ENCODE results near the gene MYEOV.

MYEOV gene

GRCh38 chr11:69327741-69328191, 33.8 kb downstream of the MYEOV start:
- Histone ChIP-seq H3K4me1 (ENCODE audit: control insufficient read depth, insufficient read depth, low read length, poor library complexity, severe bottlenecking) (no peaks in the 10 kb centered on the region), H3K4me3 (ENCODE audit: insufficient read depth, low read depth, low read length, poor library complexity, severe bottlenecking) (no peak overlapping the region), H3K36me3 (ENCODE audit: control insufficient read depth, insufficient read depth, low read length) (no peaks in the 10 kb centered on the region), H3K27ac (ENCODE audit: insufficient read depth, low read length, poor library complexity, severe bottlenecking) (no peak overlapping the region), H3K27me3 (replicated peaks; ENCODE audit: control insufficient read depth, insufficient read depth, low read length, poor library complexity, severe bottlenecking) (no peaks in the 10 kb centered on the region), H3K9me3 (ENCODE audit: control insufficient read depth, low read length) (no peaks in the 10 kb centered on the region)
- no peak for DNase-seq

DNA sequence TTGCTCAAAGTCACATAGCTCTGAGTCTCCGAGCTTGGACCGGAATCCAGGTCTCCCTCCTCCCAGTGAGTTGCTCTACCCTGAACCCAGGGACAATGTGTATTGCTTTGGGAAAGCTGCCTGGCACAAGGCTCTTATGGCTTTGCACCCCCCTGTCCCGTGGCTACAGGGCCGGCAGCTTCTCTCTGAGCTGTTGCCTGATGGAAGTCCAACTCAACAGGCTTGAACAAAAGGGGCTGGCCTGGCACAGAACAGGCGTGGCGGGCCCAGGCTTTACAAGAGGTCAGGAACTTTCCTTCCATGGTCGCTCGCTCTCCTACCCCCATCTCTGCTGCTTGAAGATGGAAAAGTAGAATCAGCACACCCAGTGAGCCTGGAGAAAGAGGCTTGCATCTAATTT, 34.3 kb downstream of the MYEOV start:
- Histone ChIP-seq H3K36me3 (ENCODE audit: control insufficient read depth, insufficient read depth, low read length) (no peaks in the 10 kb centered on the region), H3K27me3 (replicated peaks; ENCODE audit: control insufficient read depth, insufficient read depth, low read length, poor library complexity, severe bottlenecking) (no peaks in the 10 kb centered on the region), H3K4me1 (ENCODE audit: control insufficient read depth, insufficient read depth, low read length, poor library complexity, severe bottlenecking) (no peaks in the 10 kb centered on the region), H3K27ac (ENCODE audit: insufficient read depth, low read length, poor library complexity, severe bottlenecking) (no peak overlapping the region), H3K9me3 (ENCODE audit: control insufficient read depth, low read length) (no peaks in the 10 kb centered on the region), H3K4me3 (ENCODE audit: insufficient read depth, low read depth, low read length, poor library complexity, severe bottlenecking) (no peak overlapping the region)
- no peak for DNase-seq

GRCh38 chr11:69329581-69329980, 35.6 kb downstream of the MYEOV start:
- H3K27me3 ChIP-seq (replicated peaks; ENCODE audit: control insufficient read depth, insufficient read depth, low read length, poor library complexity, severe bottlenecking), result no peaks in the 10 kb centered on the region
- no peaks in the 10 kb centered on the region for H3K9me3 ChIP-seq (ENCODE audit: control insufficient read depth, low read length)
- no peaks in the 10 kb centered on the region for H3K4me1 ChIP-seq (ENCODE audit: control insufficient read depth, insufficient read depth, low read length, poor library complexity, severe bottlenecking)
- DNase-seq, result no peak
- no peak overlapping the region for H3K4me3 ChIP-seq (ENCODE audit: insufficient read depth, low read depth, low read length, poor library complexity, severe bottlenecking)
- H3K36me3 ChIP-seq (ENCODE audit: control insufficient read depth, insufficient read depth, low read length), result no peaks in the 10 kb centered on the region
- H3K27ac ChIP-seq (ENCODE audit: insufficient read depth, low read length, poor library complexity, severe bottlenecking), result no peak overlapping the region

DNA sequence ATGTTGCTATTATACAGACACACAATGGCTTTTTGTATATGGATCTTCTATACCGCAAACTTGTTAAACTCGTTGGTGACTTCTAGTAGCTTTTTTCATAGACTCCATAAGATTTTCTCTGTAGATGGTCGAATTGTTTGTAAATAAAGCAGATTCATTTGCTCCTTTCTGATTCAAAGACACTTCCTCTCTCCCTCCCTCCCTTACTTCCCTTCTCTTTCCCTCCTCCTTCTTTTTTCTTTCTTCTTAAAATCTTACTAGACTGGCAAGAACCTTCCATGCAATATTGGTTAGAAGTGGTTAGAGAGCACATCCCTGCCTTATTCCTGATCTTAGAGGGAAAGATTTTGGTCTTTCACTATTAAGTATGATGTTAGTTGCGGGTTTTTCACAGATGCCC, 36.4 kb downstream of the MYEOV start:
- no peaks in the 10 kb centered on the region for H3K27me3 ChIP-seq (replicated peaks; ENCODE audit: control insufficient read depth, insufficient read depth, low read length, poor library complexity, severe bottlenecking)
- H3K27ac ChIP-seq (ENCODE audit: insufficient read depth, low read length, poor library complexity, severe bottlenecking), result no peak overlapping the region
- no peak overlapping the region for H3K4me3 ChIP-seq (ENCODE audit: insufficient read depth, low read depth, low read length, poor library complexity, severe bottlenecking)
- H3K4me1 ChIP-seq (ENCODE audit: control insufficient read depth, insufficient read depth, low read length, poor library complexity, severe bottlenecking), result no peaks in the 10 kb centered on the region
- no peak for DNase-seq
- H3K9me3 ChIP-seq (ENCODE audit: control insufficient read depth, low read length), result no peaks in the 10 kb centered on the region
- H3K36me3 ChIP-seq (ENCODE audit: control insufficient read depth, insufficient read depth, low read length), result no peaks in the 10 kb centered on the region

DNA sequence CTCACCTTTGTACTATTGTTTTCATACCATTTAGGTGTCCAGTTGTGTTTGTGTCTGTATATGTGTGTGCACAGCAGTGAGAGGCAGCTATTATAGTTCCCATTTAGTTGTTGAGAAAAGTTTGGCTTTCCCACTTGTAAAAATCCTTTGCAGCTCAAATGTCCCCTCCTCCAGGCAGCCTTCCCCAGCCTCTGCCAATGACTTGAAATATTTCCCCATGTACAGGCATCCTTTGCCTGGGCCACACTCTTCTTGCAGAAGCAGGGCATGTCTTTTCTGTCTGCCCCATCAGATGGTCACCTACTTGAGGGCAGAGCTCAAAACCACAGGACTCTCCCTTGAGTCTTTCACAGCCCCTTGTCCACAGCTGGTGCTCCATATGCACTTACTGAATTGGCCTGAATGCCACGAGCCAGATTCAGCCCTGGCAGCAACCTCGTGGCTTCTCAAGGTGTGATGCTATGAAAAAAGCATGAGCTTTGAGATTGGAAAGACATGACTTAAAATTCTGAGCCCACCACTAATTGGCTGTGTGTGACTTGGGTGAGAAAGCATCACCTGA, 39.3 kb downstream of the MYEOV start:
- H3K27me3 ChIP-seq (replicated peaks; ENCODE audit: control insufficient read depth, insufficient read depth, low read length, poor library complexity, severe bottlenecking), result no peaks in the 10 kb centered on the region
- no peaks in the 10 kb centered on the region for H3K9me3 ChIP-seq (ENCODE audit: control insufficient read depth, low read length)
- H3K4me3 ChIP-seq (ENCODE audit: insufficient read depth, low read depth, low read length, poor library complexity, severe bottlenecking), result no peak overlapping the region
- H3K36me3 ChIP-seq (ENCODE audit: control insufficient read depth, insufficient read depth, low read length), result no peaks in the 10 kb centered on the region
- DNase-seq, result no peak
- H3K27ac ChIP-seq (ENCODE audit: insufficient read depth, low read length, poor library complexity, severe bottlenecking), result no peak overlapping the region
- H3K4me1 ChIP-seq (ENCODE audit: control insufficient read depth, insufficient read depth, low read length, poor library complexity, severe bottlenecking), result peaks cover 6% of the 10 kb centered on the region

DNA sequence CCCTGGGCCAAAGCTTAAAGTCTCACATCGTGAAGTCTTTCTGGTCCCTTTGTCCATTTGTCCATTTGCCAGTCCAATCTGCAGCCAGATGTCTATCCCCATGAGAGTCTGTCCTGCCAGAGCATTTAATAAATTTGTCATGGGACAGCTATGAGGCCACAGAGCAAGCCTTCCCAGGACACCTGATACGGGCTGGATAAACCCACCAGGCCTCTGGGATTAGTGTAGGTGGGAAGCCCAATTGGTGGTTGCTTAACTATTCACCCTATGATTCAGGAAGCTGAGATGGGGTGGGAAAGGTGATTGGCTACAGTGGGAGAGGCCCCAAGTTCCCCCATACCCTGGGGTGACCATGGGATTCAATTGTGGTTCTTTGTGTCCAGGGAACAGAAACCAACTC, 39.9 kb downstream of the MYEOV start:
- peaks cover 6% of the 10 kb centered on the region for H3K4me1 ChIP-seq (ENCODE audit: control insufficient read depth, insufficient read depth, low read length, poor library complexity, severe bottlenecking)
- no peaks in the 10 kb centered on the region for H3K9me3 ChIP-seq (ENCODE audit: control insufficient read depth, low read length)
- H3K4me3 ChIP-seq (ENCODE audit: insufficient read depth, low read depth, low read length, poor library complexity, severe bottlenecking), result no peak overlapping the region
- H3K36me3 ChIP-seq (ENCODE audit: control insufficient read depth, insufficient read depth, low read length), result no peaks in the 10 kb centered on the region
- DNase-seq, result no peak
- H3K27ac ChIP-seq (ENCODE audit: insufficient read depth, low read length, poor library complexity, severe bottlenecking), result no peak overlapping the region
- H3K27me3 ChIP-seq (replicated peaks; ENCODE audit: control insufficient read depth, insufficient read depth, low read length, poor library complexity, severe bottlenecking), result no peaks in the 10 kb centered on the region

DNA sequence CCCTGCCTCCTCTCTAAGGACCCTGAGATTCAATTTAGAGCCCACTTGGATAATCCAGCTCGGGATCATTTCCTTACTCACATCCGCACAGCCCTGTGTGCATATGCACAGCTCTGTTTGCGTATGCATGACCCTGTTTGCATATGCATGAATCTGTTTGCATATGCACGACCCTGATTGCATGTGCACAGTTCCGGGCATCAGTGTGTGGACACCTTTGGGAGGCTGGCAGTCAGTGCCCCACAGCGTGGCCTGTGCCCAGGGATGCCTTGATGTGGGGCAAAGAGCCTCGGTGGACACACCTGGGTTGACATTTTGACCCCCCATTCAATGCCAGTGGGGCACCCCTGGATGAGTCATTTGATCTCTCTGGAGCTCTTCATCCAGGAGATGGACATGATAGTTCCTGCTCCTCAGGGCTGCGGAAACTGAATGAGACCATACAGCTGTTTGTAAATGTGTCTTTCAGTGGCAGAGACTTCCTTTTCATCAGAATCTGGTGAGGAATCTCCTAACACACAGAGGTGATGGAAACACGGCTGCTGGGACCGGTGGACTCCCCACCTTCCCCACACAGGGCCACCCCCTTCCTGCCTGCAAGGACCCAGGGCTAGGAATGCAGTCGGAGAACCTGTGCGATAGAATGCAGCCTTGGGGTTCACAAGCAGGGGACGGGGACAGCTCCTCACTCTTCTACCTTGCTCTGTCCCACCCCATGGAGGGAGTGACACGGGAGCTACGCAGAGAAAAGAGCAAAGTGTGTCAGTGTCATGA, 41.2 kb downstream of the MYEOV start:
- no peak overlapping the region for H3K27ac ChIP-seq (ENCODE audit: insufficient read depth, low read length, poor library complexity, severe bottlenecking)
- peaks cover 6% of the 10 kb centered on the region for H3K4me1 ChIP-seq (ENCODE audit: control insufficient read depth, insufficient read depth, low read length, poor library complexity, severe bottlenecking)
- H3K9me3 ChIP-seq (ENCODE audit: control insufficient read depth, low read length), result no peaks in the 10 kb centered on the region
- H3K4me3 ChIP-seq (ENCODE audit: insufficient read depth, low read depth, low read length, poor library complexity, severe bottlenecking), result no peak overlapping the region
- no peak for DNase-seq
- no peaks in the 10 kb centered on the region for H3K27me3 ChIP-seq (replicated peaks; ENCODE audit: control insufficient read depth, insufficient read depth, low read length, poor library complexity, severe bottlenecking)
- no peaks in the 10 kb centered on the region for H3K36me3 ChIP-seq (ENCODE audit: control insufficient read depth, insufficient read depth, low read length)

DNA sequence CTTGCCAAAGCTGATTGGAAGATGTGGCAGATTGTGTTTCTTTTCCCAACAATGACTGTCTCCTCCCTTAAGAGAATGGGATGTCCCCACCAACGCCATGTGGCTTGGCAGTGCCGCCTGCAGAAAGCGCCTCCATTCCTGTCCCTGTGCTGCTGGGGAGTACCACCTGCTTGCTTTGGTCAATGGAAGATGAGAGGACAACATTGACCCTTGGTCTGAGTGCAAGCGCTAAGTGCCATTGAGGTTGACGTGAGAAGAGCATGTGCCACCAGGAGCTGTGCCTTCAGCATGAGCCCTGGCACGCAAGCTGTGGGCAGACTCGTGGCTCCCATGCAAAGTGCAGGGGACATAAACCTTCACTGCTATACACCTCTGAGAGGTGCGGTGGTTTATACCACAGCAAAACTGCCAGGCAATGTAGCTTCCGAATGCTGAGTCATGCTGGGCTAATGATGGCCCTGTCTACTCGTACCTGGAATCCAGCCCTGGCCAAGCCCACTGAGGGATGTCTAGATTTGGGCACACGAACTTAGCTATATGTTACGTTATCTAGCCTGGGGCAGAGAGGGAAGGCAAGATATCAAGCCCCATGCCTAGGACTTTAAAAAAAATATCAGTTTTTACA, 41.9 kb downstream of the MYEOV start:
- Histone ChIP-seq H3K9me3 (ENCODE audit: control insufficient read depth, low read length) (no peaks in the 10 kb centered on the region), H3K4me1 (ENCODE audit: control insufficient read depth, insufficient read depth, low read length, poor library complexity, severe bottlenecking) (peaks cover 6% of the 10 kb centered on the region), H3K27me3 (replicated peaks; ENCODE audit: control insufficient read depth, insufficient read depth, low read length, poor library complexity, severe bottlenecking) (no peaks in the 10 kb centered on the region), H3K36me3 (ENCODE audit: control insufficient read depth, insufficient read depth, low read length) (no peaks in the 10 kb centered on the region), H3K4me3 (ENCODE audit: insufficient read depth, low read depth, low read length, poor library complexity, severe bottlenecking) (no peak overlapping the region), H3K27ac (ENCODE audit: insufficient read depth, low read length, poor library complexity, severe bottlenecking) (no peak overlapping the region)
- DNase-seq, result no peak

DNA sequence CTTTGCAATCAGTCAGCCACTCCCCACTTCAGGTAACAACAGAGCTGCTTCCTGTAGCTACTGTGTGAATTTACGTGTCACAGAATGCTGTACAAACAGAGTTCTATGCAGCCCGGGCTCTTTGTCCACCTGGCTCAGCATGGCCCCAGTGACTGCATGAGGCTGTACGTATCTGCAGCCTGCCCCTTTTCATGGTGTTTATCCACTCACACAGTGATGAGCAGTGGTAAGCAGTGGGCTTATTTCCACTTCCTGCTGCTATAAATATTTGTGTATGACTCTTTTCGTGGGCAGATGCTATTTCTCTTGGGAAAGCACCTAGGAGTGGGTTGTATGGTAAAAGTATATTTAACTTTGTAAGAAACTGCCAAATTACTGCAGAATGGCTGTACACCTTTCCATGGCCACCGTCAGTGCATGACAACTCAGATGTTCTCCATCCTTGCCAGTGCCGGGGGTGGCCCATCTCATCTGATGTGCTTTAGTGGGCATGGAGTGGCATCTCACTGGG, 43.3 kb downstream of the MYEOV start:
- Histone ChIP-seq H3K4me1 (ENCODE audit: control insufficient read depth, insufficient read depth, low read length, poor library complexity, severe bottlenecking) (peaks cover 6% of the 10 kb centered on the region), H3K27ac (ENCODE audit: insufficient read depth, low read length, poor library complexity, severe bottlenecking) (peak overlapping the region; percentile 9), H3K27me3 (replicated peaks; ENCODE audit: control insufficient read depth, insufficient read depth, low read length, poor library complexity, severe bottlenecking) (no peaks in the 10 kb centered on the region), H3K9me3 (ENCODE audit: control insufficient read depth, low read length) (no peaks in the 10 kb centered on the region), H3K4me3 (ENCODE audit: insufficient read depth, low read depth, low read length, poor library complexity, severe bottlenecking) (no peak overlapping the region), H3K36me3 (ENCODE audit: control insufficient read depth, insufficient read depth, low read length) (no peaks in the 10 kb centered on the region)
- no peak for DNase-seq

All from effector memory CD4-positive, alpha-beta T cell (primary cell).